GM21529 (cell line): ENCODE data around the gene CSMD2.

Experiments used
- ATAC-seq: cut with Tn5 transposase; IDR thresholded peaks from one replicate; pipeline ENCODE4 v1.9.1; 2021; ENCODE audit not compliant: unreplicated experiment

CSMD2 gene

GRCh38 chr1:33724348-33724747 lies 440.7 kb downstream of the CSMD2 start:
- ATAC-seq, result no peak

GRCh38 chr1:33723251-33723650 lies 441.8 kb downstream of the CSMD2 start:
- no peak for ATAC-seq

GRCh38 chr1:33721301-33721815 lies 443.7 kb downstream of the CSMD2 start:
- ATAC-seq, result no peak

- no peak for ATAC-seq
Observed at GRCh38 chr1:33719771-33720670, 445.0 kb downstream of the CSMD2 start.

- ATAC-seq, result no peak
Observed at GRCh38 chr1:33719326-33719725, 445.7 kb downstream of the CSMD2 start.

GRCh38 chr1:33718186-33718585 lies 446.8 kb downstream of the CSMD2 start:
- no peak for ATAC-seq

GRCh38 chr1:33716976-33717688 lies 447.9 kb downstream of the CSMD2 start:
- ATAC-seq, result no peak

GRCh38 chr1:33715195-33715811 lies 449.7 kb downstream of the CSMD2 start:
- ATAC-seq, result no peak

- ATAC-seq, result no peak
Observed at GRCh38 chr1:33714421-33714820, 450.6 kb downstream of the CSMD2 start.

- ATAC-seq, result no peak
Observed at GRCh38 chr1:33713058-33713877, 451.8 kb downstream of the CSMD2 start.

GRCh38 chr1:33712186-33712585 lies 452.8 kb downstream of the CSMD2 start:
- no peak for ATAC-seq

GRCh38 chr1:33711511-33711910 lies 453.5 kb downstream of the CSMD2 start:
- ATAC-seq, result no peak

GRCh38 chr1:33710967-33711366 lies 454.1 kb downstream of the CSMD2 start:
- ATAC-seq, result no peak

GRCh38 chr1:33709783-33710718 lies 455.0 kb downstream of the CSMD2 start:
- ATAC-seq, result no peak

GRCh38 chr1:33709174-33709782 lies 455.8 kb downstream of the CSMD2 start:
- ATAC-seq, result no peak

- ATAC-seq, result no peak
Observed at GRCh38 chr1:33706634-33707255, 458.3 kb downstream of the CSMD2 start.

GRCh38 chr1:33703464-33703863 lies 461.6 kb downstream of the CSMD2 start:
- no peak for ATAC-seq

- ATAC-seq, result no peak
Observed at GRCh38 chr1:33698361-33699035, 466.5 kb downstream of the CSMD2 start.
